Natural killer cell (primary cell): ENCODE data around the gene ZNF234. TPM values are rescaled to one million over a fixed set of nuclear protein-coding genes. Genes with fewer than 3 reads are reported as not detected.

Experiments used
- ATAC-seq, 3 donors: fragments of 150-1000 bp in 2 of 3; fragments of 200-7000 bp in 1 of 3; cut with Tn5 transposase; 1 replicate in 1 of 3; 2 replicates in 2 of 3; pipeline ENCODE4 v1.10.0; 2021; ENCODE audit warnings: mild to moderate bottlenecking in 2 of 3, moderate library complexity in 2 of 3
- DNase-seq, 2 donors: peaks; one replicate each; pipeline versions ENCODE4 v3.0.0 to v3.0.0-alpha.2; 2013 to 2021; ENCODE audit warnings: mixed read lengths in 1 of 2
- H3K27ac ChIP-seq: one replicate; pipeline ENCODE4 v1.5.1; 2013; ENCODE audit warnings: mild to moderate bottlenecking, low read length
- H3K27me3 ChIP-seq: one replicate; pipeline ENCODE4 v1.6.1; 2013; ENCODE audit warnings: low read length; ENCODE audit not compliant: control insufficient read depth, insufficient read depth
- H3K36me3 ChIP-seq: one replicate; pipeline ENCODE4 v1.6.1; 2013; ENCODE audit warnings: low read length; ENCODE audit not compliant: control insufficient read depth, insufficient read depth
- H3K4me1 ChIP-seq: one replicate; pipeline ENCODE4 v1.6.1; 2013; ENCODE audit warnings: low read length; ENCODE audit not compliant: control insufficient read depth, insufficient read depth
- H3K4me3 ChIP-seq: one replicate; pipeline ENCODE4 v1.5.1; 2013; ENCODE audit warnings: low read length
- H3K9me3 ChIP-seq: one replicate; pipeline ENCODE4 v1.6.1; 2013; ENCODE audit warnings: low read length; ENCODE audit not compliant: control insufficient read depth, insufficient read depth
- H3K27ac Mint-ChIP-seq, 2 donors: one replicate each; pipeline ENCODE4 v1.8.0; 2022; ENCODE audit warnings: mild to moderate bottlenecking in 2 of 2, mixed read lengths in 2 of 2, moderate library complexity in 1 of 2
- H3K27me3 Mint-ChIP-seq, 2 donors: one replicate each; pipeline ENCODE4 v1.8.0; 2022; ENCODE audit warnings: low read depth in 2 of 2, mixed read lengths in 2 of 2
- H3K36me3 Mint-ChIP-seq: one replicate; pipeline ENCODE4 v1.8.0; 2022; ENCODE audit warnings: mixed read lengths
- H3K4me1 Mint-ChIP-seq, 2 donors: one replicate each; pipeline ENCODE4 v1.8.0; 2022; ENCODE audit warnings: mixed read lengths in 2 of 2
- H3K4me3 Mint-ChIP-seq: one replicate; pipeline ENCODE4 v1.8.0; 2022; ENCODE audit warnings: mild to moderate bottlenecking, moderate library complexity, mixed read lengths
- H3K9me3 Mint-ChIP-seq, 2 donors: one replicate each; pipeline ENCODE4 v1.8.0; 2022; ENCODE audit warnings: mixed read lengths in 2 of 2
- CTCF ChIP-seq: fragments of 200-600 bp; IDR thresholded peaks from one replicate; pipeline ENCODE4 v1.8.0; 2022; ENCODE audit warnings: antibody characterized with exemption
- WGBS: methylation state at CpG from one replicate; pipeline ENCODE4 v1.1.7; 2013; ENCODE audit warnings: missing lambda C conversion rate; ENCODE audit not compliant: insufficient coverage; 5-methylcytosine and 5-hydroxymethylcytosine counted together
- intact Hi-C: fragments of 100-400 bp; cut with micrococcal nuclease; formaldehyde crosslinking; loops from one replicate; pipeline ENCODE4 v1.14.2; 2022
- total RNA-seq, 4 donors: library from RNA; stranded (reverse); fragments of 120-200 nt in 1 of 4; gene quantifications; one replicate each; pipeline versions ENCODE4 v1.2.3 to v1.2.4, GENCODE V29; 2013 to 2022

ZNF234 gene
- total RNA-seq, 3 donors from 2014 or later (not counting 1 experiment from before 2014, with no cell fraction given), result 3.9 to 7.5 (median 5.5) TPM

GRCh38 chr19:44107751-44108150, 33.6 kb upstream of the ZNF234 start:
- peaks cover 64% of the 10 kb centered on the region for H3K36me3 Mint-ChIP-seq
- no peak for ATAC-seq
- no peak for TF ChIP-seq CTCF
- Histone ChIP-seq H3K9me3 (peaks cover 41% of the 10 kb centered on the region), H3K4me1 (peaks cover 6% of the 10 kb centered on the region), H3K27me3 (no peaks in the 10 kb centered on the region), H3K36me3 (peaks cover 30% of the 10 kb centered on the region), H3K4me3 (no peak overlapping the region), H3K27ac (no peak overlapping the region)
- H3K27ac Mint-ChIP-seq, result no peak overlapping the region
- peaks cover 19 to 30% of the 10 kb centered on the region in 2 donors for H3K9me3 Mint-ChIP-seq
- H3K4me1 Mint-ChIP-seq, result peaks cover 7 to 8% of the 10 kb centered on the region in 2 donors
- intact Hi-C loops, result no loop called here
- H3K4me3 Mint-ChIP-seq, result no peak overlapping the region
- WGBS, result 98% methylated on average over 3 of the region's 3 CpGs
- DNase-seq, result no peak
- H3K27me3 Mint-ChIP-seq, result no peaks in the 10 kb centered on the region

GRCh38 chr19:44109458-44109857, 31.9 kb upstream of the ZNF234 start:
- DNase-seq, result no peak
- intact Hi-C loops, result no loop called here
- Mint-ChIP-seq H3K9me3 (peaks cover 19 to 30% of the 10 kb centered on the region in 2 donors), H3K36me3 (peaks cover 47% of the 10 kb centered on the region), H3K27ac (no peak overlapping the region), H3K27me3 (no peaks in the 10 kb centered on the region), H3K4me3 (no peak overlapping the region), H3K4me1 (peaks cover 23 to 24% of the 10 kb centered on the region in 2 donors)
- H3K4me3 ChIP-seq, result no peak overlapping the region
- peaks cover 18% of the 10 kb centered on the region for H3K4me1 ChIP-seq
- no peak for TF ChIP-seq CTCF
- no peak overlapping the region for H3K27ac ChIP-seq
- peaks cover 41% of the 10 kb centered on the region for H3K9me3 ChIP-seq
- peaks cover 13% of the 10 kb centered on the region for H3K36me3 ChIP-seq
- no peaks in the 10 kb centered on the region for H3K27me3 ChIP-seq
- no peak for ATAC-seq

- WGBS, result 33% methylated on average over 16 of the region's 17 CpGs
- DNase-seq (peak in 1 of 2 donors; percentile 5), ATAC-seq (no peak)
- Mint-ChIP-seq H3K27ac (peak overlapping the region in 1 of 2 donors; percentile 24), H3K36me3 (peaks cover 30% of the 10 kb centered on the region), H3K9me3 (peaks cover 13 to 23% of the 10 kb centered on the region in 2 donors), H3K4me3 (peak overlapping the region; percentile 97), H3K27me3 (no peaks in the 10 kb centered on the region), H3K4me1 (peaks cover 23 to 31% of the 10 kb centered on the region in 2 donors)
- H3K4me3 ChIP-seq, result no peak overlapping the region
- peaks cover 9% of the 10 kb centered on the region for H3K36me3 ChIP-seq
- no peaks in the 10 kb centered on the region for H3K27me3 ChIP-seq
- no peak for TF ChIP-seq CTCF
- no peak overlapping the region for H3K27ac ChIP-seq
- peaks cover 20% of the 10 kb centered on the region for H3K4me1 ChIP-seq
- H3K9me3 ChIP-seq, result peaks cover 29% of the 10 kb centered on the region
- intact Hi-C loops, result no loop called here
Measured at GRCh38 chr19:44111910-44112463, 29.4 kb upstream of the ZNF234 start.

- Mint-ChIP-seq H3K4me3 (peak overlapping the region; percentile 97), H3K27ac (peak overlapping the region; percentile 90 to 92), H3K9me3 (peaks cover 8 to 16% of the 10 kb centered on the region in 2 donors), H3K4me1 (peaks cover 23 to 31% of the 10 kb centered on the region in 2 donors), H3K27me3 (no peaks in the 10 kb centered on the region), H3K36me3 (peaks cover 23% of the 10 kb centered on the region)
- H3K27me3 ChIP-seq, result no peaks in the 10 kb centered on the region
- intact Hi-C loops, result no loop called here
- ATAC-seq, result no peak
- H3K4me3 ChIP-seq, result peak overlapping the region; percentile 88
- 2% methylated on average over 11 of the region's 11 CpGs for WGBS
- no peak for DNase-seq
- TF ChIP-seq CTCF, result no peak
- H3K36me3 ChIP-seq, result peaks cover 12% of the 10 kb centered on the region
- peaks cover 21% of the 10 kb centered on the region for H3K9me3 ChIP-seq
- H3K4me1 ChIP-seq, result peaks cover 20% of the 10 kb centered on the region
- no peak overlapping the region for H3K27ac ChIP-seq
Measured at GRCh38 chr19:44112802-44113137, 28.6 kb upstream of the ZNF234 start.
